ENCODE results near the gene AHSP. TPM values are rescaled to one million over a fixed set of nuclear protein-coding genes. Genes with fewer than 3 reads are reported as not detected.

The AHSP gene
- total and polyA plus RNA-seq, 4 donors = 0.48 to 1,651 TPM; not detected in 2

GRCh38 chr16:31517800-31518402 lies 9.8 kb upstream of the AHSP start:
- no peaks in the 10 kb centered on the region for H3K27me3 ChIP-seq (ENCODE audit: control insufficient read depth in 4 of 4, insufficient read depth in 4 of 4, low read length in 3 of 4)
- no peak for DNase-seq (ENCODE audit: low spot score)
- no peak overlapping the region for H3K9ac ChIP-seq (ENCODE audit: low read depth in 1 of 2, low read length in 2 of 2)
- H3K9me3 ChIP-seq (ENCODE audit: control insufficient read depth in 4 of 4, low read length in 3 of 4) = no peaks in the 10 kb centered on the region
- no peak for TF ChIP-seq CTCF (IDR thresholded peaks at IDR 0.05; ENCODE audit: low read depth, low read length, missing input control)
- TF ChIP-seq JUND (IDR thresholded peaks at IDR 0.05) = no peak
- no peak for TF ChIP-seq RXRA (IDR thresholded peaks at IDR 0.05)
- no peak for TF ChIP-seq FOXA1 (IDR thresholded peaks at IDR 0.05)
- TF ChIP-seq FOXA2 (IDR thresholded peaks at IDR 0.05) = no peak
- no peak for TF ChIP-seq HNF4G (IDR thresholded peaks at IDR 0.05)
- no peak for TF ChIP-seq TAF1 (conservative IDR thresholded peaks at IDR 0.05)
- no peak for TF ChIP-seq EGR1 (IDR thresholded peaks at IDR 0.05; ENCODE audit: low read depth in 2 of 2)
- no peak for TF ChIP-seq GABPA (IDR thresholded peaks at IDR 0.05 in 1 of 2, conservative IDR thresholded peaks at IDR 0.05 in 1 of 2)
- TF ChIP-seq MAX (IDR thresholded peaks at IDR 0.05) = no peak
- TF ChIP-seq ZBTB33 (IDR thresholded peaks at IDR 0.05) = no peak
- no peak for TF ChIP-seq YY1 (IDR thresholded peaks at IDR 0.05)
- TF ChIP-seq RAD21 (IDR thresholded peaks at IDR 0.05) = no peak
- TF ChIP-seq NR2F2 (IDR thresholded peaks at IDR 0.05) = no peak
- TF ChIP-seq ATF3 (IDR thresholded peaks at IDR 0.05) = no peak
- TF ChIP-seq REST (IDR thresholded peaks at IDR 0.05) = no peak
- TF ChIP-seq HNF4A (conservative IDR thresholded peaks at IDR 0.05) = no peak
- no peak for TF ChIP-seq SP1 (IDR thresholded peaks at IDR 0.05)
- H3K36me3 ChIP-seq (ENCODE audit: control insufficient read depth in 4 of 4, insufficient read depth in 3 of 4, low read depth in 1 of 4, low read length in 3 of 4) = no peaks in the 10 kb centered on the region
- 70% methylated on average over 4 of the region's 4 CpGs for WGBS
- H3K27ac ChIP-seq (ENCODE audit: low read depth in 1 of 2, low read length in 2 of 2) = no peak overlapping the region
- H3K4me1 ChIP-seq (ENCODE audit: control insufficient read depth in 4 of 4, insufficient read depth in 4 of 4, low read length in 3 of 4) = no peaks in the 10 kb centered on the region
- H3K4me3 ChIP-seq (ENCODE audit: low read depth in 1 of 3, low read length in 3 of 3) = no peak overlapping the region
